Nephron (organoid): ENCODE data around the gene FAM222A.

Experiments used
- H3K27ac Mint-ChIP-seq, 3 experiments: 2 replicates each; pipeline ENCODE4 v1.8.0; 2020; ENCODE audit warnings: mixed read lengths in 3 of 3, mild to moderate bottlenecking in 2 of 3, moderate library complexity in 1 of 3
- H3K27me3 Mint-ChIP-seq: 2 replicates; pipeline ENCODE4 v1.8.0; 2021; ENCODE audit warnings: low read depth, mild to moderate bottlenecking, moderate library complexity, mixed read lengths
- H3K36me3 Mint-ChIP-seq: 2 replicates; pipeline ENCODE4 v1.8.0; 2020; ENCODE audit warnings: low read depth, mixed read lengths
- H3K4me1 Mint-ChIP-seq: 2 replicates; pipeline ENCODE4 v1.8.0; 2020; ENCODE audit warnings: mixed read lengths
- H3K4me3 Mint-ChIP-seq, 3 experiments: 2 replicates each; pipeline ENCODE4 v1.8.0; 2020; ENCODE audit warnings: mild to moderate bottlenecking in 3 of 3, mixed read lengths in 3 of 3, moderate library complexity in 2 of 3
- H3K9me3 Mint-ChIP-seq: 2 replicates; pipeline ENCODE4 v1.8.0; 2020; ENCODE audit warnings: mixed read lengths
- TF ChIP-seq, protein P1 (sequence below), 3 experiments: fragments of 200-600 bp; sonication (generic); IDR thresholded peaks; one replicate each; pipeline ENCODE4 v1.5.0; 2021; ENCODE audit warnings: antibody characterized with exemption in 3 of 3; ENCODE audit not compliant: unreplicated experiment in 3 of 3

The FAM222A gene

DNA sequence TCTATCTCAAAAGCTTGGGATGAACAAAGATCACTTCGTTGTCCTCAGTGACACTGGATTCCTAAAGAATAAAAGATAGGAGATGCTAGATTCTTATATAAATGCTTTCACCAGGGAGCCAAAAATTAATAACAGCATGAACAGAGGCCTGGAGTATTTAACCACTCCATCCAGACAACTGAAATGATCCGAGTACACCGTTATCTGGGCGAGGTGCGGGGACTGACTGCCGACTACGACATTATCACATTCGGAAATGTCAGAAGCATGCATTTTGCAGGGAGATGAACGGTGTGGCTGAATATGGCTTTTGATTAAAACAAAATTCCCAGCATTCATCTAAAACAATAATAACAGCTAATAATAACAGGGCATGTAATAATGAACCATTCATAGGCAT, 63.0 kb downstream of the FAM222A start:
- peaks cover 12% of the 10 kb centered on the region for H3K27me3 Mint-ChIP-seq
- peaks cover 3% of the 10 kb centered on the region for H3K9me3 Mint-ChIP-seq
- H3K36me3 Mint-ChIP-seq, result peaks cover 3% of the 10 kb centered on the region
- H3K4me3 Mint-ChIP-seq, result no peak overlapping the region
- TF ChIP-seq, protein P1, sequence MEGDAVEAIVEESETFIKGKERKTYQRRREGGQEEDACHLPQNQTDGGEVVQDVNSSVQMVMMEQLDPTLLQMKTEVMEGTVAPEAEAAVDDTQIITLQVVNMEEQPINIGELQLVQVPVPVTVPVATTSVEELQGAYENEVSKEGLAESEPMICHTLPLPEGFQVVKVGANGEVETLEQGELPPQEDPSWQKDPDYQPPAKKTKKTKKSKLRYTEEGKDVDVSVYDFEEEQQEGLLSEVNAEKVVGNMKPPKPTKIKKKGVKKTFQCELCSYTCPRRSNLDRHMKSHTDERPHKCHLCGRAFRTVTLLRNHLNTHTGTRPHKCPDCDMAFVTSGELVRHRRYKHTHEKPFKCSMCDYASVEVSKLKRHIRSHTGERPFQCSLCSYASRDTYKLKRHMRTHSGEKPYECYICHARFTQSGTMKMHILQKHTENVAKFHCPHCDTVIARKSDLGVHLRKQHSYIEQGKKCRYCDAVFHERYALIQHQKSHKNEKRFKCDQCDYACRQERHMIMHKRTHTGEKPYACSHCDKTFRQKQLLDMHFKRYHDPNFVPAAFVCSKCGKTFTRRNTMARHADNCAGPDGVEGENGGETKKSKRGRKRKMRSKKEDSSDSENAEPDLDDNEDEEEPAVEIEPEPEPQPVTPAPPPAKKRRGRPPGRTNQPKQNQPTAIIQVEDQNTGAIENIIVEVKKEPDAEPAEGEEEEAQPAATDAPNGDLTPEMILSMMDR (IDR thresholded peaks at IDR 0.05; ENCODE audit: unreplicated experiment in 3 of 3), result no peak
- no peak overlapping the region for H3K27ac Mint-ChIP-seq
- H3K4me1 Mint-ChIP-seq, result peaks cover 7% of the 10 kb centered on the region

DNA sequence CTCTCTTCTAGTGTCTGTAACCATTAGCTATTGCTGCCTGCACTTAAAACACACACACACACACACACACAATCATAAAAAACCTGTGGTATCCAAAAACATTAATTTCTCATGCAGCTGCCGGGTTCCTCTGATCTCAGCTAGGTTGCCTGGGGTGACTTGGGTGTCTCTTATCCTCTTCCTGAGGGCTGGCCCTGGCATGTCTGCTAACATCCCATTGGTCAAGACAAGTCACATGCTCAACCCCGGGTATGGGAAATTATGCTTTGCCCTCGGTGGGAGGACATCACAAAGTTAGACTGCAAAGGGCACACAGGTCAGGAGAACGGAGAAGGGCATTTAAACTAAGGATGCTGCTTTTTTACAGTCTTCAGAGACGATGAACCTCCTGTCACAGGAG, 63.9 kb downstream of the FAM222A start:
- H3K4me3 Mint-ChIP-seq, result no peak overlapping the region
- peaks cover 12% of the 10 kb centered on the region for H3K27me3 Mint-ChIP-seq
- TF ChIP-seq, protein P1 (IDR thresholded peaks at IDR 0.05; ENCODE audit: unreplicated experiment in 3 of 3), result no peak
- H3K36me3 Mint-ChIP-seq, result peaks cover 6% of the 10 kb centered on the region
- peaks cover 3% of the 10 kb centered on the region for H3K9me3 Mint-ChIP-seq
- no peak overlapping the region for H3K27ac Mint-ChIP-seq
- peaks cover 5% of the 10 kb centered on the region for H3K4me1 Mint-ChIP-seq

DNA sequence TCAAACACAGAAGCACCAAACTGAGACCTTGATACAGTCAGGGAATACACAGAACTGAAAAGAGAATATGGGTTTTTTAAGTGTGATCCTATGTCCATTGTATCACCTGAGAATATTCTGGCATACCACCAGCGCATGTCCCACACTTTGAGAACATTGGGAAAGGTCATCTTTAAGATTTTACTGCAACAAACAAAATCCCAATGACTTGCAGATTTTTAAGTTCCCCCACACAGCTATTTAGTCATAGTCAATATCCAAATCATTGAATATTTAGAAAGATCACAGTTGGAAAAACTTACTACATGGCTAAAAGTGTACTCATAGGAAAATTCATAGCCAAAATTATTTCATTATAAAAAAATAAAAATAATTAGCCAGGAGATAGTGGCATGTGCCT, 65.1 kb downstream of the FAM222A start:
- H3K27me3 Mint-ChIP-seq, result peaks cover 3% of the 10 kb centered on the region
- peaks cover 6% of the 10 kb centered on the region for H3K36me3 Mint-ChIP-seq
- H3K4me3 Mint-ChIP-seq, result no peak overlapping the region
- no peak overlapping the region for H3K27ac Mint-ChIP-seq
- TF ChIP-seq, protein P1 (IDR thresholded peaks at IDR 0.05; ENCODE audit: unreplicated experiment in 3 of 3), result no peak
- H3K9me3 Mint-ChIP-seq, result peaks cover 3% of the 10 kb centered on the region
- no peaks in the 10 kb centered on the region for H3K4me1 Mint-ChIP-seq

DNA sequence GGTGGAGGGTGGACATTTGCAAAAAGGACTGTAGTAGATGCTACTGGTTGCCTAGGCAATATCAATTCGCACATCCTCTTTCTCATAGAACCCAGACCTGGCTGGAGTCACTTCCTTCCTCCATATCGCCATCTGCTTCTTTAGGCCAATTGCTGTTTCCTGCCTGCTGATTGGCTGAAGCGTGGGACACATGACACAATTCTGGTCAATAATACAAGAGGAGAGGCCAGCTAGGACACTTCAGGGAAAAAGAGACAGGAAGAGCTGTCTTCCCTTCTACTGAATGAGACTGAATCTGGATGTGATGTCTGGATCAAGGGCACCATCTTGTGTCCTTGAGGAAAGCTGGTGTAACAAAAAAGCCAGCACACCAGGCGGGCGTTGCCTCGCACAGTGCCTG, 65.8 kb downstream of the FAM222A start:
- peaks cover 3% of the 10 kb centered on the region for H3K9me3 Mint-ChIP-seq
- H3K27ac Mint-ChIP-seq, result no peak overlapping the region
- no peaks in the 10 kb centered on the region for H3K27me3 Mint-ChIP-seq
- H3K4me3 Mint-ChIP-seq, result no peak overlapping the region
- H3K36me3 Mint-ChIP-seq, result peaks cover 6% of the 10 kb centered on the region
- H3K4me1 Mint-ChIP-seq, result no peaks in the 10 kb centered on the region
- TF ChIP-seq, protein P1 (IDR thresholded peaks at IDR 0.05; ENCODE audit: unreplicated experiment in 3 of 3), result no peak

DNA sequence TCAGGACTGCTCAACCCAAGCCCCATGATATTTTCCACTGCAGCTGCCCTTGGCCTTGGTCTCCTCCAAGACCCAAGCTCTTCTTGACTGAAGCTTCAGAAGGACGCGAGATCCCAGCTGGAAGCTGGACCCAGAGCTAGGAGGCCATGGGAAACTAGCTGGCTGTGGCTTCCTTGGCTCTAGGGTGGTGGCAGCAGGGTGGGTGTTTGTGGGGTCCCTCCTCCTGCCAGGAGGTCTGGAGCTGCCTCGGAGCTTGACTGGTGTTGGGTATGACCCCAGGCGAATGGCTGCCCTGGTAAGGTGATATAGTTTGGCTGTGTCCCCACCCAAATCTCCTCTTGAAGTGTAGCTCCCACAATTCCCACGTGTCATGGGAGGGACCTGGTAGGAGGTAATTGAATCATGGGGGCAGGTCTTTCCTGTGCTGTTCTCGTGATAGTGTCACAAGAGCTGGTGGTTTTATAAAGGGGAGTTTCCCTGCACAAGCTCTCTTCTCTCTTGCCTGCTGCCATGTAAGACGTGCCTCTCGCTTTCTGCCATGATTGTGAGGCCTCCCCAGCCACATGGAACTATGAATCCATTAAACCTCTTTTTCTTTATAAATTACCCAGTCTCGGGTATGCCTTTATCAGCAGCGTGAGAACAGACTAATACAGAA, 68.2 kb downstream of the FAM222A start:
- Mint-ChIP-seq H3K4me3 (no peak overlapping the region), H3K27me3 (no peaks in the 10 kb centered on the region), H3K9me3 (peaks cover 3% of the 10 kb centered on the region), H3K27ac (no peak overlapping the region), H3K36me3 (peaks cover 6% of the 10 kb centered on the region), H3K4me1 (no peaks in the 10 kb centered on the region)
- TF ChIP-seq, protein P1 (IDR thresholded peaks at IDR 0.05; ENCODE audit: unreplicated experiment in 3 of 3), result no peak

DNA sequence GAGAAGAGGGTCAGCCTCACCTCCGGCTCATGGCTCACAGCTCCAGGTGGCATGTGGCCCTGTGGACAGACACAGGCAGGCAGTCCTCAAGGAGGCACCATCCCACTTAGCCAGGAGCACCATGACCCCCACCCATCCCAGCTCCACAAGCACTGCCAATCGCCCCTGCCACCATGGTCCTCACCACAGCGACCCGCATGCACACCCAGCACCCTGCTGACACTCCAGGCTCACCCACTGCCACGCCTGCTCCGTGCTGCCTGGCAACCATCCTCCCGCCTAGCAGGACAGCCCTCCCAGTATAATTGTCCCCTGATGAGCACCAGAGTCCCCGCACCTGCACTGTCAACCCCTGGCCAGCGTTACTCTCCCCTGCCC, 68.7 kb downstream of the FAM222A start:
- Mint-ChIP-seq H3K4me1 (no peaks in the 10 kb centered on the region), H3K9me3 (peaks cover 3% of the 10 kb centered on the region), H3K36me3 (peaks cover 6% of the 10 kb centered on the region), H3K27me3 (no peaks in the 10 kb centered on the region), H3K27ac (no peak overlapping the region), H3K4me3 (no peak overlapping the region)
- TF ChIP-seq, protein P1 (IDR thresholded peaks at IDR 0.05; ENCODE audit: unreplicated experiment in 3 of 3), result no peak
